ENCODE results near the gene EEPD1. TPM values are rescaled to one million over a fixed set of nuclear protein-coding genes. Genes with fewer than 3 reads are reported as not detected.

Gene EEPD1
- total RNA-seq, 3 donors from 2014 or later, result 0.63 to 1.4 (median 1.3) TPM

DNA sequence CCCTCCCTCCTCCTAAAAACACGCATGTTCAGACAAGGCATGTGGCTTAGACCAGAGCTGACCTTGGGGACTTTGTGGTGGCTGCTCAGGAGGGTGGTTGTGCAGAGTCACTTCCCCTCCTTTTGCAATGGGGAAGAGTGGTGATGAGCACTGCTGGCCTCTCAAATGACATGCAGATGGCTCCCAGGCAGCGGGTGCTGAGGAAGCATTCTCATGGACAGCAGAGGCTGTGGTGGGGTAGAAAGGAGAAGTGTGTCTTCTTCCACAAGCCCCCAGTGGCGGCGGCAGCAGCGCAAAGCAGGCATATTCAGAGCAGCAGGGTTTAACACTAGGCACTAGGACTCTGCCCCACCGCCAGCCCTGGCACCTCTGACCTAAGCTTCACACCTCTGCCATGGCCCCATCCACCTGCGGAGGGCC, 130.7 kb downstream of the EEPD1 start:
- Mint-ChIP-seq H3K4me1 (ENCODE audit: low read depth) (peaks cover 71% of the 10 kb centered on the region), H3K27me3 (ENCODE audit: low read depth) (peaks cover 2% of the 10 kb centered on the region), H3K36me3 (ENCODE audit: insufficient read depth) (no peaks in the 10 kb centered on the region), H3K9me3 (no peaks in the 10 kb centered on the region), H3K4me3 (no peak overlapping the region)
- DNase-seq, result no peak
- no peak for ATAC-seq

GRCh38 chr7:36284456-36285090, 131.5 kb downstream of the EEPD1 start:
- H3K9me3 Mint-ChIP-seq, result no peaks in the 10 kb centered on the region
- no peak for DNase-seq
- peaks cover 75% of the 10 kb centered on the region for H3K4me1 Mint-ChIP-seq (ENCODE audit: low read depth)

DNA sequence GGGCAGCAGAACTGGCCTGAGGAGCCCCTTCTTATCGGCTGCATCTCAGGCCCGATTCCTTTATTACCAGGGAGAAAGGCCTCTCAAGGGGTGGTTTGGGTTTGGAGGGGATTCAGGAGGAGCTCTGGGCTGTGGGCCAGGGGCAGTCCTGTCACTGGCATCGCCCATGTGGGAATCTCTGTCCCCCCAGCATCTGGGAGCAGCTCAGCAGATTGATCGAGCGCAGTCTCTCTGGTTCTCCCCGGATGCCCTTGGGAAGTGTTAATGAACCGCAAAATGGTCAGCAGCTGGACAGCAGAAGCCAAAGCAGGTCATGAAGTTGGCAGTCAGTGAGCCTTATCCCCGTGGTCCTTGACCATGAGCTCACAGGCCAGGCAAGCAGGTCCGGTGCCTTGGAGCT, 132.2 kb downstream of the EEPD1 start:
- Mint-ChIP-seq H3K9me3 (no peaks in the 10 kb centered on the region), H3K36me3 (ENCODE audit: insufficient read depth) (no peaks in the 10 kb centered on the region), H3K4me1 (ENCODE audit: low read depth) (peaks cover 75% of the 10 kb centered on the region), H3K4me3 (no peak overlapping the region), H3K27me3 (ENCODE audit: low read depth) (no peaks in the 10 kb centered on the region)
- ATAC-seq (no peak), DNase-seq (no peak)

More at GRCh38 chr7:36284456-36285090, 131.5 kb downstream of the EEPD1 start:
- H3K36me3 Mint-ChIP-seq (ENCODE audit: insufficient read depth), result no peaks in the 10 kb centered on the region
- no peak overlapping the region for H3K4me3 Mint-ChIP-seq
- no peak for ATAC-seq
- peaks cover 2% of the 10 kb centered on the region for H3K27me3 Mint-ChIP-seq (ENCODE audit: low read depth)

DNA sequence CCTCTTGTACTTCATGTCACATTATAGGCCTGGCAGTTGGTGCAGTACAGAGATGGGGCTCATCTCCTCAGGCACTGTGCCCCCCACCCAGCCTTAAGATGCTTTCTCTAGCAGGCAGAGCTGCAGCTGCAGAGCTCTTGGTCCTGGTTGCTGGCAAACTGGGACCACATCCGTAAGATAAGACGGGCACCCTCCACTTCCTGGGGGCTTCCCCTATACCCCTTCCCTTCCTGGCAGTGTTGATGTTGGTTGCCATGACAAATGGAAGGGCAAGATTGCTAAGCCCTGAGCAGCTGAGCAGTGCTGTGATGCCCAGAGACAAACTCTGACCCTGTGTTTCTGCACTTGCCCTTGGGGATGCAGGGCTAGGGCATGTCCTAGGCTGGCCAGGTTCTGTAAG, 133.2 kb downstream of the EEPD1 start:
- H3K4me3 Mint-ChIP-seq, result peak overlapping the region; percentile 65

DNA sequence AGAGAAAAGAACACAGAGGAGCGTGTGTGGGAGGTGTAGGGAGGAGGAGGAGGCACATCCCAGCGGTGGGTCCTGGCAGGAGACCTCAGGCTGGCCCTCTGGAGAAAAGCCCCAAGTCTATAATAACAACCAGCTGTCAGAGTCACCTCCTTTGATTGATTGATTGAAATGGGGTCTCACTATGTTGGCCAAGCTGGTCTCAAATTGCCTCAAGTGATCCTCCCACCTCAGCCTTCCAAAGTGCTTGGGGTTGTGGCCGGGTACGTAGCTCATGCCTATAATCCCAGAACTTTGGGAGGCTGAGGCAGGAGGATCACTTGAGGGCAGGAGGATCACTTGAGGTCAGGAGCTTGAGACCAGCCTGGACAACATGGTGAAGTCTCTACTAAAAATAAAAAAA, 133.6 kb downstream of the EEPD1 start:
- DNase-seq (no peak), ATAC-seq (no peak)
- no peaks in the 10 kb centered on the region for H3K9me3 Mint-ChIP-seq
- H3K36me3 Mint-ChIP-seq (ENCODE audit: insufficient read depth), result no peaks in the 10 kb centered on the region
- peak overlapping the region; percentile 65 for H3K4me3 Mint-ChIP-seq
- peaks cover 79% of the 10 kb centered on the region for H3K4me1 Mint-ChIP-seq (ENCODE audit: low read depth)
- no peaks in the 10 kb centered on the region for H3K27me3 Mint-ChIP-seq (ENCODE audit: low read depth)

More for the DNA sequence above, 133.2 kb downstream of the EEPD1 start:
- ATAC-seq (peak; percentile 49 to 53), DNase-seq (peak; percentile 20)
- Mint-ChIP-seq H3K4me1 (ENCODE audit: low read depth) (peaks cover 74% of the 10 kb centered on the region), H3K9me3 (no peaks in the 10 kb centered on the region), H3K36me3 (ENCODE audit: insufficient read depth) (no peaks in the 10 kb centered on the region), H3K27me3 (ENCODE audit: low read depth) (no peaks in the 10 kb centered on the region)

DNA sequence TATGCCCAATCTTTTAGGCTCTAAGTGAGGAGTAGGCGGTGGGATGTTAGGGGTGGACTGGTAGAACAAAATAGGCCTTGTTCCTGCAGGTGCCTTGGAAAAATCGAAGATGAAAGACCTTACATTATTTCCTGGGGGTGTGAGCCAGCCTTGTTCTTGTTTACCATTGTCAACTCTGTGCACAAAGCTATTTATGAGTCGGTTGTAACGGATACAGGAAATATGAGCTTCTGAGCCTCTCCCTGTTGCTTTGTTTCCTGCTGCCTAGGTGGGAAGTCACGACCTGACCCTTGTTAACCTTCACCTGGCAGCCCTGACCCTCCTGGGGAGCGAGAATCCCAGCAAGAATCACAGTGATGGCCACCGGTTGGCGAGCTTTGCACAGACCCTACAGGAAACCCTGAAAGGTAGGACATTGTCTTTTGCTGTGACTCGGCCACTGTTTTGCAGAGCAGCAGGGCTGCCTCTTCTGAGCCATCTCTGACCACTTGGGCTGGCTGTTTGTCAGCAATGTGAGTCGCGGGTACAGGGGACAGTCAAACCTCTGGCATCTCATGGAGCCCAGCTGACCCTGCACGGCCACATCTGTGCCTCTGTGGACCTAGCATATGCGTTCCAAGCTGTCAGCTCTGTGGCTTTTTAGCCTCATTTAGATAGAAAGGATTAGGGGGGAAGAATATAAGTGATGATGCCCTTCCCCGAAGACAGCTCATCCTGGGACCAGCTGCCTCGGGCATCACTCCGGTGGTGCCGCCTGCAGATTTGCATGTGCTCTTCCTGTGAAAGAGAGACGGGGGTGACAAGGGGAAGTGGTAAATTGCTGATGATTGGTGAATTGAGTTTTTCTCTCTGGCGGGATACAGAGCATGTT, 134.6 kb downstream of the EEPD1 start:
- H3K36me3 Mint-ChIP-seq (ENCODE audit: insufficient read depth), result no peaks in the 10 kb centered on the region
- H3K4me3 Mint-ChIP-seq, result peak overlapping the region; percentile 73
- no peaks in the 10 kb centered on the region for H3K27me3 Mint-ChIP-seq (ENCODE audit: low read depth)
- peak; percentile 17 for DNase-seq
- H3K9me3 Mint-ChIP-seq, result no peaks in the 10 kb centered on the region
- peaks cover 80% of the 10 kb centered on the region for H3K4me1 Mint-ChIP-seq (ENCODE audit: low read depth)
- ATAC-seq, result peak; percentile 64

- Mint-ChIP-seq H3K9me3 (no peaks in the 10 kb centered on the region), H3K4me3 (peak overlapping the region; percentile 73), H3K36me3 (ENCODE audit: insufficient read depth) (no peaks in the 10 kb centered on the region), H3K27me3 (ENCODE audit: low read depth) (no peaks in the 10 kb centered on the region), H3K4me1 (ENCODE audit: low read depth) (peaks cover 73% of the 10 kb centered on the region)
- ATAC-seq (no peak), DNase-seq (no peak)
Observed at GRCh38 chr7:36288501-36288900, 135.4 kb downstream of the EEPD1 start.

DNA sequence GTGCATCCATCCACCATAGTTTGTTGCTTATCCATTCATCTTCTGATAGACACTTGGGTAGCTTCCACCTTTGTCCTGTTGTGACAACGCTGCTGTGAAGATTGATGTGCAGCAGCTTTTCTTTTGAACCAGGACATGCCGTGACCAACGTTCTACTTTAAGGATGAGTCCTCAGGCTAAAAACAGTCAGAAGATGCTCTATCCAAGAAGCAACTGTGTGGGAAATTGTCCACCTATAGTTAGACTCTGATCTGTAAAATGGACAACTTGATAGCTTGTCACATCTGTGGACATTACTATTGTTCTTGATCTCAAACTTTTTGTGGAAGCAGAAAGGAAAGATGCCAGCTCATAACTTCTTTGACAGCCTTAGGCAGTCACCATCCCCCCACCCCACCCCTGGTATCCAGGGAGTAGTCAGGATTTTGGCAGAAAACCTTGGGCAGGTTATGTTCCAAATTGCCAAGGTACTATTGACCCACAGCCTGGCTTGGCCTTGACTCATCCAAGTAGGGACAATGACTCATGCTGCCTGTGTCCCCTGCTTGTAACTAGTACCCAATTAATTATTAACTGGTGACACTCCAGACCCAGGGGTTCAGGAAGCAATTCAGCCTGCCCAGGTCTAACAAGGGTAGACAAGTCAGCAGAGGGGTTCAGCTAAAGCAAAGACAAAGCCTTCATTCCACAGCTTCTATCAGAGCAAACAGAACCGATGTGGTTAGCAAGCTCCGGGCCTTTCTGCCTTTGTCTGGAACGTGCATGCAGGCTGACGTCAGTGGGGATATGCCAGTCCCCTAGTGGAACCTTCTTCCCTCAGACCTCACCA, 137.0 kb downstream of the EEPD1 start:
- no peak for ATAC-seq
- H3K27me3 Mint-ChIP-seq (ENCODE audit: low read depth), result no peaks in the 10 kb centered on the region
- H3K4me3 Mint-ChIP-seq, result no peak overlapping the region
- no peaks in the 10 kb centered on the region for H3K36me3 Mint-ChIP-seq (ENCODE audit: insufficient read depth)
- H3K4me1 Mint-ChIP-seq (ENCODE audit: low read depth), result peaks cover 60% of the 10 kb centered on the region
- no peaks in the 10 kb centered on the region for H3K9me3 Mint-ChIP-seq
- DNase-seq, result no peak

DNA sequence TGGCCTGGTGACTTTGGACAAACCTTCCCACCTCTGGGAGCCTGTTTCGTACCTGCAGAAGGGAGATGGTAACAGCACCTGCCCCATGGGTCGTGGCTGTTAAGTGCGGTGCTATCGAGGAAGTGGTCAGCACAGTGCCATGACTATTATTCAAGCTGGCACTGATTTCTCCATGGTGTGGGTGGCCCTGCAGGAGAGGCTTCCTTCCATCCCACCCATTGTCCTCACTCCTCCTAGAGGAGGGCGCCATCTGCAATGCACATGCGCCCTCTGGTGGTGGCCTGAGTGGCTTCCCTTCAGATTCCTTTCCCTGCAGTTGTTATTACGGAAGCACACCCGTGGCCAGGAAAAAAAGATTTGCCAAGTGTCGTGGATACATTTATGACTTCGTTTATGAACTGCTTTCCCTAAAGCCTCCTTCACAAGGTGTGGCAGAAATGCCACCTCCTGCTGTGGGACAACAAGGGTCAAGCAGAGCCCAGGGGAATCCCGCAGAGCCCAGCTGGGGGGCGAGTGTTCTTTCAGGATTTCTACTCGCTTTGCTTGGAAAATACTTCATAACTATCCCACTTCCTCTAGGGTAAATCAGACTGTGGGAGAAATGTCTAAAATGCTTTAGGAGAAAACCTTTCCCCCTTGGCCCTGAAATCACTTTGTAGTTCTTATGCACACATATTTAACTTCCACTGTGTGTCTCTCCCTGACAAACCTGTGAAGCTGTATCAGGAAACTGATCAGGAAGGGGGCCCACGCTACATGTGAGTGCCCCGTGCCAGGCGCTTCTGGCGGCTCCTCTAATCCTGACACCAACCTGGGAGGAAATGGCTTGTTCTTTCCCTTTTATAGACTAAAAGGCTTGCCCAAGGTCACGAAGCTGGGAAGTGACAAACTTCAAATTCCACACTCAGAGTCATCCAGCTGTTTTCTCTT, 138.6 kb downstream of the EEPD1 start:
- Mint-ChIP-seq H3K4me1 (ENCODE audit: low read depth) (peaks cover 45% of the 10 kb centered on the region), H3K27me3 (ENCODE audit: low read depth) (no peaks in the 10 kb centered on the region), H3K36me3 (ENCODE audit: insufficient read depth) (no peaks in the 10 kb centered on the region), H3K9me3 (no peaks in the 10 kb centered on the region), H3K4me3 (peak overlapping the region; percentile 70)
- peak; percentile 53 to 65 for ATAC-seq
- DNase-seq, result peak; percentile 77

- H3K27me3 Mint-ChIP-seq (ENCODE audit: low read depth), result no peaks in the 10 kb centered on the region
- no peaks in the 10 kb centered on the region for H3K9me3 Mint-ChIP-seq
- H3K36me3 Mint-ChIP-seq (ENCODE audit: insufficient read depth), result no peaks in the 10 kb centered on the region
- H3K4me3 Mint-ChIP-seq, result no peak overlapping the region
- DNase-seq (no peak), ATAC-seq (no peak)
- H3K4me1 Mint-ChIP-seq (ENCODE audit: low read depth), result peaks cover 19% of the 10 kb centered on the region
Observed at GRCh38 chr7:36295090-36295489, 142.0 kb downstream of the EEPD1 start.

GRCh38 chr7:36296284-36296683, 143.2 kb downstream of the EEPD1 start:
- no peak overlapping the region for H3K4me3 Mint-ChIP-seq
- no peak for ATAC-seq
- H3K4me1 Mint-ChIP-seq (ENCODE audit: low read depth), result peaks cover 12% of the 10 kb centered on the region
- no peaks in the 10 kb centered on the region for H3K36me3 Mint-ChIP-seq (ENCODE audit: insufficient read depth)
- H3K9me3 Mint-ChIP-seq, result no peaks in the 10 kb centered on the region
- H3K27me3 Mint-ChIP-seq (ENCODE audit: low read depth), result no peaks in the 10 kb centered on the region
- DNase-seq, result no peak

DNA sequence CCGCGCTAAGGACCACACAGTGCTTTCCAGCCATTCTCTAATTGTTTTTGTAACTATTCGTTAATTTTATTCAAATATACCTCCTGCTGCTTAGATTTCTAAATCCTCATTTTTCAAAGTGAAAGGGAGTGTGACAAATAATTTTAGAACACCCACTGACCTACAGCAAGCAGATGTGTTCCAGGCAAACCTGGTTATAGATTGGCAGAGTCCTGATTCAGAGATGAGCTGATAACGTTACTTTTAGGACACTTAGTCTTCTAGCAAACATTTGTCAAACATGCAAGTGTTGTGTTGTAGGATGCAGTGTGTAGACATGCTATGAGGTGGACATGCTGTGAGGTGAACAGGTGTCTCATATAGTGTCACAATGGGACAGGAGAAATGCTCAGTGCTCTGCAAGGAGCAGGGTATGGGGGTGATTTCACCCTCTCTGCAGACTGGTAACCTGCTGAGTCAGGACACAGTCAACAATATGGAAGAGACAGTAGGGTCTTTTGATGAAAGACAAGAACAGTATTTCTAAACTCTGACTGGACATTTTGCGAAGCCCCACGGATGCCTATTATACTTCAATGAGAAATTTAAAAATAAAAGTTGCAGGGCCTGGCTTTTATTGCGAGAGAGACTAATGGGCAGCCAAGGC, 144.4 kb downstream of the EEPD1 start:
- H3K4me3 Mint-ChIP-seq, result no peak overlapping the region
- H3K36me3 Mint-ChIP-seq (ENCODE audit: insufficient read depth), result no peaks in the 10 kb centered on the region
- H3K9me3 Mint-ChIP-seq, result no peaks in the 10 kb centered on the region
- DNase-seq (no peak), ATAC-seq (no peak)
- H3K4me1 Mint-ChIP-seq (ENCODE audit: low read depth), result no peaks in the 10 kb centered on the region
- H3K27me3 Mint-ChIP-seq (ENCODE audit: low read depth), result no peaks in the 10 kb centered on the region

GRCh38 chr7:36298106-36298505, 145.1 kb downstream of the EEPD1 start:
- no peaks in the 10 kb centered on the region for H3K27me3 Mint-ChIP-seq (ENCODE audit: low read depth)
- H3K9me3 Mint-ChIP-seq, result no peaks in the 10 kb centered on the region
- no peaks in the 10 kb centered on the region for H3K36me3 Mint-ChIP-seq (ENCODE audit: insufficient read depth)
- DNase-seq, result no peak
- no peak for ATAC-seq
- no peaks in the 10 kb centered on the region for H3K4me1 Mint-ChIP-seq (ENCODE audit: low read depth)
- H3K4me3 Mint-ChIP-seq, result no peak overlapping the region

Measured in activated T-cell treated with anti-CD3 and anti-CD28 coated beads, Interleukin-2, amount 50 U/mL, for 4 hours (primary cell).